ENCODE measurements around the gene SERTAD4. TPM values are rescaled to one million over a fixed set of nuclear protein-coding genes. Genes with fewer than 3 reads are reported as not detected.

SERTAD4 gene
- total RNA-seq, 1 experiment from 2014 or later = 3.9 TPM

DNA sequence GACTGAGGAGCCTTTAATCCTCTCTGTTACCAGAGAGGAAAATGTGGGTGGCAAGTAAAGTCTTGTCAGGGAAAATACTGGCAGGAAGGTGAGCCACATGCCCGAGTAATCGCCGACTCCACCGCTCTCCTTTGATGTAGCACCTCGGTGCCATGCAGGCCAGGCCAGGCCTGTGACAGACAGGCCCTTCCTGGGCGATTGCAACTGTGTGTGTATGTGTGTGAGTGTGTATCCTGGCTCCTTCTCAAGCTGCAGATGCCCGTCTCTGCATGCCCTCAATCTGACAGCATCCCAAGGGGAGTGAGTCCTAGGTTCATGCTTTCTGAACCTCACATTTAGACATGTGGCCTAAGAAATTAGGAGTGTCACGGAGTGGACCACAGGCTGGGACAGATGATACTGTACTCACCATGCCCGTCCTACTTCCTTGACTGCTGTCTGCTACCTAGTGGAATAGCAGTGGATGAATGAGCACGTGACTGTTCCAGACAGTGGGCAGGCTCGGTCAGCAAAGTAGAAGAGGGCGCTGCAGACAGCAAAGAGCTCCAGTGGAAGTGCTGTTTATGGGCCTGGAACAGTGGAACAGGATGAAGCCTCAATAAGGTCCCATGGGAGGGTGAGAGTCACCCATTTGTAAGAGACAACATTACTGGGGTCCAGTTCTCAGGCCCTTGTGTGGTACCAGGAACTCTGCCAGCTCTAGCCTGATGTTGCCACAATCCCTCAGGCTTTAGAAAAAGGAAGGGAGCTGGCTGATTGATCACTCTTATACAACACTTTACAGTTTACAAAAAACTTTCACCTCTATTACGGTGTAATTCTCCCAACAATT, 25.3 kb downstream of the SERTAD4 start:
- H2BK120ac ChIP-seq (ENCODE audit: low read depth, low read length, poor library complexity, severe bottlenecking) = no peak overlapping the region
- H2BK5ac ChIP-seq (ENCODE audit: insufficient read length, low read length) = no peak overlapping the region
- peaks cover 2% of the 10 kb centered on the region for H3K23me2 ChIP-seq (ENCODE audit: insufficient read length, low read depth, low read length, poor library complexity, severe bottlenecking)
- no peak overlapping the region for H3K27ac ChIP-seq (ENCODE audit: insufficient read length, low read depth, low read length)
- H3K4ac ChIP-seq (ENCODE audit: low read depth, low read length) = no peak overlapping the region
- H4K91ac ChIP-seq (ENCODE audit: insufficient read length, low read depth, low read length) = no peak overlapping the region
- H2AFZ ChIP-seq (ENCODE audit: low read length) = no peak overlapping the region
- Mint-ChIP-seq H3K36me3 (ENCODE audit: insufficient read depth in 1 of 3, low read depth in 3 of 3) (no peaks in the 10 kb centered on the region), H3K9me3 (no peaks in the 10 kb centered on the region), H3K27ac (0 out of 7 replicates have a peak overlapping the region, but pooled peaks of 1 of the 3 experiments have one; percentile 30), H3K4me1 (peaks cover 20 to 33% of the 10 kb centered on the region in 2 experiments), H3K27me3 (ENCODE audit: low read depth) (peaks cover 39% of the 10 kb centered on the region), H3K4me3 (no peak overlapping the region)
- WGBS (ENCODE audit: extremely low coverage, insufficient read length, low lambda C conversion rate) = no CpG with 5 or more reads among the region's 13 CpGs
- no peaks in the 10 kb centered on the region for H4K20me1 ChIP-seq (ENCODE audit: control insufficient read depth, insufficient read depth, insufficient read length)
- no peak overlapping the region for H3K56ac ChIP-seq (ENCODE audit: insufficient read length, low read depth, low read length)
- no peak overlapping the region for H3K23ac ChIP-seq (ENCODE audit: insufficient read length, low read depth, low read length)
- DNase-seq = no peak
- no peak overlapping the region for H2BK20ac ChIP-seq (ENCODE audit: low read depth, low read length, poor library complexity, severe bottlenecking)
- H3K9ac ChIP-seq (ENCODE audit: extremely low read depth, insufficient read length, low read length) = no peak overlapping the region
- no peaks in the 10 kb centered on the region for H3K79me1 ChIP-seq (ENCODE audit: insufficient read depth, low read depth, low read length, poor library complexity, severe bottlenecking)
- H4K5ac ChIP-seq (ENCODE audit: insufficient read length, low read depth, low read length) = no peak overlapping the region
- no peak overlapping the region for H3K14ac ChIP-seq (ENCODE audit: insufficient read depth, low read length)
- peaks cover 3% of the 10 kb centered on the region; the same call in 1 of the 2 replicates for H3K4me1 ChIP-seq (ENCODE audit: insufficient read depth, low read length)
- TF ChIP-seq, protein P1, sequence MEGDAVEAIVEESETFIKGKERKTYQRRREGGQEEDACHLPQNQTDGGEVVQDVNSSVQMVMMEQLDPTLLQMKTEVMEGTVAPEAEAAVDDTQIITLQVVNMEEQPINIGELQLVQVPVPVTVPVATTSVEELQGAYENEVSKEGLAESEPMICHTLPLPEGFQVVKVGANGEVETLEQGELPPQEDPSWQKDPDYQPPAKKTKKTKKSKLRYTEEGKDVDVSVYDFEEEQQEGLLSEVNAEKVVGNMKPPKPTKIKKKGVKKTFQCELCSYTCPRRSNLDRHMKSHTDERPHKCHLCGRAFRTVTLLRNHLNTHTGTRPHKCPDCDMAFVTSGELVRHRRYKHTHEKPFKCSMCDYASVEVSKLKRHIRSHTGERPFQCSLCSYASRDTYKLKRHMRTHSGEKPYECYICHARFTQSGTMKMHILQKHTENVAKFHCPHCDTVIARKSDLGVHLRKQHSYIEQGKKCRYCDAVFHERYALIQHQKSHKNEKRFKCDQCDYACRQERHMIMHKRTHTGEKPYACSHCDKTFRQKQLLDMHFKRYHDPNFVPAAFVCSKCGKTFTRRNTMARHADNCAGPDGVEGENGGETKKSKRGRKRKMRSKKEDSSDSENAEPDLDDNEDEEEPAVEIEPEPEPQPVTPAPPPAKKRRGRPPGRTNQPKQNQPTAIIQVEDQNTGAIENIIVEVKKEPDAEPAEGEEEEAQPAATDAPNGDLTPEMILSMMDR (conservative IDR thresholded peaks at IDR 0.05) = no peak
- H3K27me3 ChIP-seq (ENCODE audit: insufficient read depth, low read length) = no peaks in the 10 kb centered on the region
- no peak overlapping the region for H3T11ph ChIP-seq (ENCODE audit: low read length)
- no peak overlapping the region for H2BK15ac ChIP-seq (ENCODE audit: low read depth, low read length)
- no peaks in the 10 kb centered on the region for H3K79me2 ChIP-seq (ENCODE audit: insufficient read depth, low read length)
- H3K4me2 ChIP-seq (ENCODE audit: insufficient read depth, insufficient read length, low read length) = no peak overlapping the region
- no peaks in the 10 kb centered on the region for H3K9me3 ChIP-seq (ENCODE audit: control insufficient read depth, low read depth, low read length)
- no peak overlapping the region for H2BK12ac ChIP-seq (ENCODE audit: insufficient read length, low read depth, low read length)
- no peak overlapping the region for H2AK5ac ChIP-seq (ENCODE audit: insufficient read length, low read length)
- H3K18ac ChIP-seq (ENCODE audit: insufficient read length, low read depth, low read length) = no peak overlapping the region
- H4K8ac ChIP-seq (replicated peaks; ENCODE audit: insufficient read length, low read depth, low read length) = no peak overlapping the region

Data from H9 (cell line).